Caco-2 (cell line): Measurements from ENCODE around the gene CNFN. TPM values are rescaled to one million over a fixed set of nuclear protein-coding genes. Genes with fewer than 3 reads are reported as not detected.

Experiments
- BruUV-seq: library from RNA; stranded (reverse); fragments of 400-500 nt; replicated peaks from 2 replicates; lab custom pipeline; 2021; lab: Mats Ljungman, UMichigan
- CTCF ChIA-PET: fragments of 300-600 bp; sonication (Branson Sonifier 250); formaldehyde crosslinking; loops from one replicate; lab custom pipeline; 2022; ENCODE audit warnings: antibody characterized with exemption; lab: Charles Lee
- POLR2A ChIA-PET: fragments of 300-600 bp; sonication (Branson Sonifier 250); formaldehyde crosslinking; loops from one replicate; lab custom pipeline; 2022; ENCODE audit warnings: antibody characterized with exemption; lab: Charles Lee
- DNase-seq, 2 experiments: peaks; one replicate each; pipeline versions ENCODE4 v3.0.0 to v3.0.0-alpha.2; 2020 to 2022
- H3K27me3 ChIP-seq: replicated peaks from 2 replicates; pipeline ENCODE4 v1.6.0; 2011; ENCODE audit warnings: low read length; ENCODE audit not compliant: control insufficient read depth, insufficient read depth
- H3K36me3 ChIP-seq: 2 replicates; pipeline ENCODE4 v1.5.1; 2011; ENCODE audit warnings: low read length; ENCODE audit not compliant: control insufficient read depth, insufficient read depth
- H3K4me1 ChIP-seq: fragments of 250-450 bp; sonication (Bioruptor Pico); 2 replicates; pipeline ENCODE4 v1.5.1; 2020; ENCODE audit warnings: mild to moderate bottlenecking
- H3K4me3 ChIP-seq: 2 replicates; pipeline ENCODE4 v1.5.1; 2011; ENCODE audit warnings: low read depth, mild to moderate bottlenecking, control low read depth, low read length
- H3K9me3 ChIP-seq: fragments of 250-450 bp; sonication (Bioruptor Pico); 2 replicates; pipeline ENCODE4 v1.5.1; 2020; ENCODE audit warnings: mild to moderate bottlenecking, moderate library complexity
- H3K27ac Mint-ChIP-seq: one replicate; pipeline ENCODE4 v1.8.0; 2022; ENCODE audit warnings: mixed read lengths; ENCODE audit not compliant: unreplicated experiment
- H3K27me3 Mint-ChIP-seq: one replicate; pipeline ENCODE4 v1.8.0; 2022; ENCODE audit warnings: mixed read lengths; ENCODE audit not compliant: insufficient read depth, unreplicated experiment
- H3K36me3 Mint-ChIP-seq: one replicate; pipeline ENCODE4 v1.8.0; 2022; ENCODE audit warnings: mild to moderate bottlenecking, mixed read lengths; ENCODE audit not compliant: insufficient read depth, unreplicated experiment
- H3K4me1 Mint-ChIP-seq: one replicate; pipeline ENCODE4 v1.8.0; 2022; ENCODE audit warnings: low read depth, mixed read lengths; ENCODE audit not compliant: unreplicated experiment
- H3K4me3 Mint-ChIP-seq: one replicate; pipeline ENCODE4 v1.8.0; 2022; ENCODE audit warnings: mild to moderate bottlenecking, moderate library complexity, mixed read lengths; ENCODE audit not compliant: unreplicated experiment
- H3K9me3 Mint-ChIP-seq: one replicate; pipeline ENCODE4 v1.8.0; 2022; ENCODE audit warnings: mixed read lengths; ENCODE audit not compliant: unreplicated experiment
- intact Hi-C: fragments of 100-400 bp; cut with micrococcal nuclease; formaldehyde crosslinking; loops from one replicate; pipeline ENCODE4 v1.10.0; 2022; ENCODE audit not compliant: unreplicated experiment
- total RNA-seq: library from RNA; stranded (reverse); gene quantifications from 2 replicates; pipeline ENCODE4 v1.2.3, GENCODE V29; 2022
- TF ChIP-seq, protein P1 (sequence below), 2 experiments: fragments of 200-600 bp in 1 of 2; IDR thresholded peaks; 1 replicate in 1 of 2; 2 replicates in 1 of 2; pipeline versions ENCODE4 v1.5.1 to v1.8.0; 2011 to 2022; ENCODE audit warnings: antibody characterized with exemption in 1 of 2, control low read depth in 1 of 2, inconsistent platforms in 1 of 2, low read depth in 1 of 2, low read length in 1 of 2, mild to moderate bottlenecking in 1 of 2, moderate library complexity in 1 of 2; ENCODE audit not compliant: insufficient read depth in 1 of 2, severe bottlenecking in 1 of 2, unreplicated experiment in 1 of 2

Gene CNFN
- total RNA-seq, 1 experiment from 2014 or later: 4.1 TPM

GRCh38 chr19:42406111-42406510 is 16.0 kb upstream of the CNFN start:
- Mint-ChIP-seq H3K27ac (no peak overlapping the region), H3K9me3 (no peaks in the 10 kb centered on the region), H3K36me3 (peaks cover 7% of the 10 kb centered on the region), H3K4me3 (no peak overlapping the region), H3K27me3 (no peaks in the 10 kb centered on the region), H3K4me1 (no peaks in the 10 kb centered on the region)
- TF ChIP-seq, protein P1, sequence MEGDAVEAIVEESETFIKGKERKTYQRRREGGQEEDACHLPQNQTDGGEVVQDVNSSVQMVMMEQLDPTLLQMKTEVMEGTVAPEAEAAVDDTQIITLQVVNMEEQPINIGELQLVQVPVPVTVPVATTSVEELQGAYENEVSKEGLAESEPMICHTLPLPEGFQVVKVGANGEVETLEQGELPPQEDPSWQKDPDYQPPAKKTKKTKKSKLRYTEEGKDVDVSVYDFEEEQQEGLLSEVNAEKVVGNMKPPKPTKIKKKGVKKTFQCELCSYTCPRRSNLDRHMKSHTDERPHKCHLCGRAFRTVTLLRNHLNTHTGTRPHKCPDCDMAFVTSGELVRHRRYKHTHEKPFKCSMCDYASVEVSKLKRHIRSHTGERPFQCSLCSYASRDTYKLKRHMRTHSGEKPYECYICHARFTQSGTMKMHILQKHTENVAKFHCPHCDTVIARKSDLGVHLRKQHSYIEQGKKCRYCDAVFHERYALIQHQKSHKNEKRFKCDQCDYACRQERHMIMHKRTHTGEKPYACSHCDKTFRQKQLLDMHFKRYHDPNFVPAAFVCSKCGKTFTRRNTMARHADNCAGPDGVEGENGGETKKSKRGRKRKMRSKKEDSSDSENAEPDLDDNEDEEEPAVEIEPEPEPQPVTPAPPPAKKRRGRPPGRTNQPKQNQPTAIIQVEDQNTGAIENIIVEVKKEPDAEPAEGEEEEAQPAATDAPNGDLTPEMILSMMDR (IDR thresholded peaks at IDR 0.05; ENCODE audit: insufficient read depth in 1 of 2, low read depth in 1 of 2, low read length in 1 of 2, severe bottlenecking in 1 of 2, unreplicated experiment in 1 of 2): no peak
- DNase-seq: no peak
- BruUV-seq: no TSS peak
- CTCF ChIA-PET: interaction anchor here (1.0 kb wide), 1 partner anchor 14 kb away, joined by 3 read pairs; no protein-coding TSS in a partner anchor
- Histone ChIP-seq H3K9me3 (no peaks in the 10 kb centered on the region), H3K36me3 (no peaks in the 10 kb centered on the region; the same call in 1 of the 2 replicates), H3K4me1 (no peaks in the 10 kb centered on the region), H3K27me3 (no peaks in the 10 kb centered on the region), H3K4me3 (no peak overlapping the region)
- intact Hi-C loops: no loop called here
- POLR2A ChIA-PET: no interaction called here

GRCh38 chr19:42403586-42403985 is 13.5 kb upstream of the CNFN start:
- intact Hi-C loops: no loop called here
- BruUV-seq: no TSS peak
- Mint-ChIP-seq H3K36me3 (peaks cover 25% of the 10 kb centered on the region), H3K27ac (no peak overlapping the region), H3K27me3 (no peaks in the 10 kb centered on the region), H3K9me3 (no peaks in the 10 kb centered on the region), H3K4me1 (peaks cover 8% of the 10 kb centered on the region), H3K4me3 (no peak overlapping the region)
- Histone ChIP-seq H3K4me1 (no peaks in the 10 kb centered on the region), H3K27me3 (no peaks in the 10 kb centered on the region), H3K36me3 (no peaks in the 10 kb centered on the region; the same call in 1 of the 2 replicates), H3K9me3 (no peaks in the 10 kb centered on the region), H3K4me3 (no peak overlapping the region)
- POLR2A ChIA-PET: no interaction called here
- TF ChIP-seq, protein P1 (IDR thresholded peaks at IDR 0.05; ENCODE audit: insufficient read depth in 1 of 2, low read depth in 1 of 2, low read length in 1 of 2, severe bottlenecking in 1 of 2, unreplicated experiment in 1 of 2): no peak
- CTCF ChIA-PET: no interaction called here
- DNase-seq: no peak

- POLR2A ChIA-PET: no interaction called here
- Mint-ChIP-seq H3K4me3 (no peak overlapping the region), H3K27ac (no peak overlapping the region), H3K4me1 (peaks cover 15% of the 10 kb centered on the region), H3K36me3 (peaks cover 31% of the 10 kb centered on the region), H3K27me3 (no peaks in the 10 kb centered on the region), H3K9me3 (no peaks in the 10 kb centered on the region)
- no TSS peak for BruUV-seq
- no peak for DNase-seq
- 0 out of 2 replicates have a peak, but pooled peaks cover 7% of the 10 kb centered on the region for H3K4me1 ChIP-seq
- H3K4me3 ChIP-seq: no peak overlapping the region
- no peaks in the 10 kb centered on the region for H3K27me3 ChIP-seq
- no peaks in the 10 kb centered on the region; the same call in 1 of the 2 replicates for H3K36me3 ChIP-seq
- no peaks in the 10 kb centered on the region for H3K9me3 ChIP-seq
- CTCF ChIA-PET: no interaction called here
- intact Hi-C loops: no loop called here
- TF ChIP-seq, protein P1 (IDR thresholded peaks at IDR 0.05; ENCODE audit: insufficient read depth in 1 of 2, low read depth in 1 of 2, low read length in 1 of 2, severe bottlenecking in 1 of 2, unreplicated experiment in 1 of 2): no peak
These were observed 12.4 kb upstream of the CNFN start for GRCh38 chr19:42402376-42403116.
